Muscle layer of colon (tissue), 2 donors: ENCODE results near the gene ARHGAP24.
A peak's percentile ranks its signal among the peaks of the same experiment; 100 is the strongest.

Source experiments
- H3K27ac ChIP-seq: one replicate; pipeline ENCODE4 v1.7.0; 2013; ENCODE audit warnings: low read depth, mild to moderate bottlenecking, low read length, moderate library complexity
- H3K27me3 ChIP-seq, 2 donors: one replicate each; pipeline ENCODE4 v1.7.0; 2013; ENCODE audit warnings: low read length in 2 of 2, mild to moderate bottlenecking in 2 of 2; ENCODE audit not compliant: insufficient read depth in 2 of 2, control insufficient read depth in 1 of 2
- H3K36me3 ChIP-seq: one replicate; pipeline ENCODE4 v1.7.0; 2013; ENCODE audit warnings: mild to moderate bottlenecking, low read length; ENCODE audit not compliant: insufficient read depth
- H3K4me1 ChIP-seq: one replicate; pipeline ENCODE4 v1.7.0; 2013; ENCODE audit warnings: mild to moderate bottlenecking, low read length; ENCODE audit not compliant: insufficient read depth
- H3K4me3 ChIP-seq, 2 donors: one replicate each; pipeline ENCODE4 v1.7.0; 2013; ENCODE audit warnings: low read length in 2 of 2, low read depth in 1 of 2, mild to moderate bottlenecking in 1 of 2, moderate library complexity in 1 of 2
- H3K9ac ChIP-seq: one replicate; pipeline ENCODE4 v1.7.0; 2013; ENCODE audit warnings: low read length
- H3K9me3 ChIP-seq: one replicate; pipeline ENCODE4 v1.7.0; 2013; ENCODE audit warnings: mild to moderate bottlenecking, low read length
- donor health status: abdominal sarcoma.
- donor health status: Adenocarcinoma of cecum.

The ARHGAP24 gene

DNA sequence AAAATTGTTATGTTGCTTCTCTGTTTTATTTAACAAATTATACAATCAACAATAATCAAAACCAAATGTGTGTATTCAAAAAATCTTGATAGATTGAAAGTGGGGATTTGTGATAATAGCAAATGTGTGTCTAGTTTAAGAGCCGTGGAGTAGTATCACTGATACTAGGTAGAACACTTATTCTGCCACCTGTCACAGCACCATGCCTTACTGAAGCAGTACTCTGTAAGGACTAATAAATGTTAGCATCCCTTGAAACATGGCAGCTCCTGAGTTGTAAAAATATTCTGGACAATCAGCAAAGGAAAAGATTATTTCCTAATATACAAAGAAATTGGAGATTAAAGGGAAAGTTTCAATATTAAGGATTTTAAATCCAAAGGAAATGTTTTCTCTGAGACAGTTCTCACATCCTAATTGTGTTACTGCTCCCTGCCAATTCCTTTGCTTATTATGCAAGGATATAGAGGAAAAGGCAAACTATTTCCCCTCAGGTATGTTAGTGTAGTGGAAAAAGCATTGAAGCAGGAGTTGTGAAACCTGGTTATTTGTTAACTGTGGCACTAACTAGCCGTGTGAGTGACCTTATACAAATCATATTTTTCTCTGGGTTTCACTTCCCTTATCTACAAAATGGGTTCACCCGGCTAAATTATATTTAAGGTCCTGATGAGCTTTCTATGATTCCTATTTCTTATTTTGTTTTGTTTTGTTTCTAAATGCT, 303.1 kb downstream of the ARHGAP24 start:
- Histone ChIP-seq H3K4me3 (peak overlapping the region in 1 of 2 donors; percentile 41), H3K27ac (no peak overlapping the region), H3K9ac (peak overlapping the region; percentile 5), H3K9me3 (no peaks in the 10 kb centered on the region), H3K27me3 (no peaks in the 10 kb centered on the region), H3K4me1 (peaks cover 12% of the 10 kb centered on the region), H3K36me3 (no peaks in the 10 kb centered on the region)

DNA sequence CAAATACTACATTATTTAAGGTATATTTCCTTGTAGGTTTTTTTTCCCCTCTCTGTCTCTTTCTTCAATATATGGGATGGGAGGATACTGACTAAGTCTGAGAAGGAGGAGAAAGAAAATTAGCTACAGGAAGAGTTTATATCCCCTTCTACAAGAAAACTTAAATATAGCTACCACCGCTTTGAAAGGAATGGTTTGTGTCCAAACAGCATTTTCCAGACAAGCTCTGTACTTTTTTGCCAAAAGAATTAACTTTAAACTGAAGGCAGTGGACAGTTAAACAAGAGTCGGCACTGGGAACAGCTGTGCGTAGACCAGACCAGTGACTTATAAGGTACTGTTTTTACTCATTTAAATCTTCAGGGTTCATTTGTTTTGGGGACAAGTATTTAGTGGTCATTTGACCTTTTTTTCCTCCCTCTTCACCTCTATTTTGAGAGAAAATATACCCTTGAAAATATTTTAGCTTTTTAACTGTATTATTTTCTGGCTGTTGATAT, 303.7 kb downstream of the ARHGAP24 start:
- Histone ChIP-seq H3K36me3 (no peaks in the 10 kb centered on the region), H3K27ac (peak overlapping the region; percentile 38), H3K4me3 (peak overlapping the region; percentile 11 to 41), H3K9ac (peak overlapping the region; percentile 5), H3K9me3 (no peaks in the 10 kb centered on the region), H3K4me1 (peaks cover 12% of the 10 kb centered on the region), H3K27me3 (no peaks in the 10 kb centered on the region)

DNA sequence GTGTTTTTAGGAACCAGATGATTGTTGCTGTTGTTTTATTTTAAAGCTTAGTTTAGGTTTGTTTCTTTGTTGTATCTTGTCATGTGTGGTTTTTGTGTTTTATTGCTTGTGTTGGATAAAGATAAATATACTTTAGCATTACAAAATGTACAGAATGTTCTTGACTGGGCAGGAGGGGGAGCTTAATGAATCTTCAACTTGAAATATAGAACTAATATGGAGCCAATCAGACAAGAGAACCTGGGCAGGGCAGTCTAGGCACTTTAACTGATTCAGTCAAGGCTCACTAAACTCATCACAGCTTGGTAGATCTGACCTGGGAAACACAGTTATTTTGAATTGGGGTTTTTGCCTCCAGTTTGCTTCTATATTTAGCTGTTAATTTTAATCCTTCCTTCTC, 304.2 kb downstream of the ARHGAP24 start:
- Histone ChIP-seq H3K9me3 (no peaks in the 10 kb centered on the region), H3K27me3 (no peaks in the 10 kb centered on the region), H3K4me1 (peaks cover 12% of the 10 kb centered on the region), H3K27ac (peak overlapping the region; percentile 54), H3K4me3 (peak overlapping the region; percentile 11 to 41), H3K36me3 (no peaks in the 10 kb centered on the region), H3K9ac (peak overlapping the region; percentile 5)

DNA sequence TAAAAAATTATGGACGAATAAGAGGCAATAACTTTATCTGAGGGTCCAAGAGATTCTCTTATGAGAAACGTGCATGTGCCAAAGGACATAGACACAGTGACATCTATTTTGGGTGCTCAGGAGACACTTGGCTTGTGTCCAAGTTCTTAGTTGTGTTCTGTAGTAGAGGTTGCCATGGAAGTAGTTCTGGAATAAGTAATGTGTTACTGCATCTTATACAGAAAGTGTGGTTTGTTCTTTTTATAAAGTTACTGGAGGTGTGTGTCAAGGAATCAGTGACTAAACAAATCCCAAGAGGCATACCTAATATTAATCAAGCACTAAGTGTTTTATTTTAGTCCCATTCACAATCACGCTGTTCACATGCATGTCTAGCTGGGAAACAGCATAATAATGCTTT, 305.7 kb downstream of the ARHGAP24 start:
- Histone ChIP-seq H3K27me3 (no peaks in the 10 kb centered on the region), H3K27ac (no peak overlapping the region), H3K4me3 (peak overlapping the region in 1 of 2 donors; percentile 26), H3K9me3 (no peaks in the 10 kb centered on the region), H3K4me1 (peaks cover 12% of the 10 kb centered on the region), H3K36me3 (no peaks in the 10 kb centered on the region), H3K9ac (no peak overlapping the region)

DNA sequence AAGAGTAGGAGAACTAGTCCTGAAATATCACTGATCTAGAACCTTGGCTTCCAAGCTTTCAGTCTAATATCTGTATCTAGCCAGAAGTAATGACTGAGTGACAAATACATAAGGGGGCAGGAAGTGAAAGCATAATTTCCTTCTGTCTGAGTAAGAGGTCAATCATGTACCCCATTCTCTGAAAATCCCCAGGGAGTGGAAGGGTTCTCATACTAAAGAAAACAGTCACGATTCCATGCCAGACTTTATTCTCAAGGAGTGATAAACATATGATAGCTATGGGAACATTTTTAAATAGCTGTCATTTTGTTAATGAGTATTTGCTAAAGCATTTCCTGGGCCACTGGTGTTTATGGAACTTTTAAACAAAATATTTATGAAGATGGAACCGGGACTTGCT, 308.5 kb downstream of the ARHGAP24 start:
- Histone ChIP-seq H3K9me3 (no peaks in the 10 kb centered on the region), H3K4me1 (peaks cover 11% of the 10 kb centered on the region), H3K36me3 (no peaks in the 10 kb centered on the region), H3K9ac (no peak overlapping the region), H3K27me3 (no peaks in the 10 kb centered on the region), H3K4me3 (no peak overlapping the region), H3K27ac (no peak overlapping the region)

DNA sequence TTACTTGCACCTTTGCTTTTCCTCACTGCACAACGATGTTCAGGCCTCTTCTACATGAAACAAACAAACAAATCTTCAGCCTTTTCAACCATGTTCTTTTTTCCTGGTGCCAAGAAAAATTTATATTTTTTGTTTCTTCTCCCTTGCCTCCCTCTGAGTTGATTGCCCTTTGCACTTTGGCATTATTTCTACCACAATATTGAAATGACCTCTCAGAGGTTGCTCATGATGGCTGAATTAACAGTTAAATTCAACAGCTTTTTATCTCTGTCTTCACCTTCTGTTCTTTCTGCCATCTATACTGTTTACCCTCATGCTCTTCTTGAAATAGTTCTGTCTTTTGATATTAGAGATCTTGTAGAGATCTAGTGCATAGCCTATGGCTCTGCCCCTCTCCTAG, 308.9 kb downstream of the ARHGAP24 start:
- Histone ChIP-seq H3K27me3 (no peaks in the 10 kb centered on the region), H3K36me3 (no peaks in the 10 kb centered on the region), H3K9me3 (no peaks in the 10 kb centered on the region), H3K4me3 (no peak overlapping the region), H3K9ac (no peak overlapping the region), H3K4me1 (peaks cover 11% of the 10 kb centered on the region), H3K27ac (no peak overlapping the region)

DNA sequence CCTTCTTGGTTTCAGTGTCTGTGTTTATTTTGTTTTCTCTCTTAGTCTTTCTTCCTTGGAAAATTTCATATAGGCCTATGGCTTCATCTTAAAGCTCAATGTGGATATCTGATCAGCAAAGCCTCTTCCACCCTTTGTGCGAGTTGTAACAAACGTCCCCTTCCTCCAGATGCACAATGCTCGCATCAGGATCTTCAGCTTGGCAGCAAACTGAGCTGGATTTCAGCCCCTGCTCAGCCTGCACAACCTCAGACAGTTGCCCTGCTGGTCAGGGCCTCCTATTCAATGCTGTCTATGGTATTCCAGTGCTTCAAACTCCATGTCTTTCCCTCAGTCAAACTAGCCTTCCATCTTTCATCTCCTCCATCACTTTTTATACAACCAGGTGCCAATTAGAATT, 309.4 kb downstream of the ARHGAP24 start:
- no peak overlapping the region for H3K27ac ChIP-seq
- no peaks in the 10 kb centered on the region for H3K9me3 ChIP-seq
- H3K4me3 ChIP-seq = no peak overlapping the region
- peaks cover 11% of the 10 kb centered on the region for H3K4me1 ChIP-seq
- H3K27me3 ChIP-seq = no peaks in the 10 kb centered on the region
- no peaks in the 10 kb centered on the region for H3K36me3 ChIP-seq
- no peak overlapping the region for H3K9ac ChIP-seq

DNA sequence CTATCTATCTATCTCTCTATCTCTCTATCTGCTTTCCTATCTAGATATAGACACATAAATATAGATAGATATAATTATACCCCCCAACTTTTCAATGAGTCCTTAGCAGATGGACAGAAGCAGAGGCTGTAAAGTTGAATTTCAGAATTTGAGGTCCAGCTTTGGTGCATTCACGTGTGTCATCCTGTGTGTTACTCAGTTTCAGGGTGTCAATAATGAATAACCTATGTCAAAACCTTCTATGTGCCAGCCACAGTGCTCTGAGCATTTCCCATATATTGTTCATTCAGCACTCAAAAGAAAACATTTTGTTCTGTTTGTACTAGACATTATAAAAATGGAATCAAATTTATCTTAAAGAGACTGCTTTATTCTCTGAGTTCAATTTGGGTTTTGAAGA, 310.0 kb downstream of the ARHGAP24 start:
- Histone ChIP-seq H3K27ac (no peak overlapping the region), H3K9me3 (no peaks in the 10 kb centered on the region), H3K36me3 (no peaks in the 10 kb centered on the region), H3K4me3 (no peak overlapping the region), H3K9ac (no peak overlapping the region), H3K4me1 (peaks cover 13% of the 10 kb centered on the region), H3K27me3 (no peaks in the 10 kb centered on the region)

DNA sequence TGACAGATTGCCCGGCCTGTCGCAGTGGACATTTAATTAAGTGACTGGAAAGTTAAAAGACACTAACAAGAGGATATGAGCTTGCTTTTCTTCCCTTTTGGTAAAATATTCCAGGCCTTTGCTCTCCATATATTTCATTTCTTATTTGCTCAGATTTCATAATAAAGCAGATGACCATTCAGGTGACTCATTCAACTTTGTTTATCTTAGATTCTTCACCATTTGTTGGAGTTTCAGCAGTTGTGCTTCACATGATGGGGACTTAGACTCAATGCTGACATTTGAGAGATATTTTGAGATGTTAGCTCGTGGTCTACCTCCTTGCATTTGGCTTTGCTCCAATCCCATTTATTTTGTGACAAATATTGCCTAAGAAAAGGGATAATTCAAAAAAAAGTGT, 312.2 kb downstream of the ARHGAP24 start:
- no peaks in the 10 kb centered on the region for H3K9me3 ChIP-seq
- H3K4me1 ChIP-seq = peaks cover 24% of the 10 kb centered on the region
- no peaks in the 10 kb centered on the region for H3K36me3 ChIP-seq
- no peak overlapping the region for H3K9ac ChIP-seq
- no peak overlapping the region for H3K27ac ChIP-seq
- no peaks in the 10 kb centered on the region for H3K27me3 ChIP-seq
- no peak overlapping the region for H3K4me3 ChIP-seq

DNA sequence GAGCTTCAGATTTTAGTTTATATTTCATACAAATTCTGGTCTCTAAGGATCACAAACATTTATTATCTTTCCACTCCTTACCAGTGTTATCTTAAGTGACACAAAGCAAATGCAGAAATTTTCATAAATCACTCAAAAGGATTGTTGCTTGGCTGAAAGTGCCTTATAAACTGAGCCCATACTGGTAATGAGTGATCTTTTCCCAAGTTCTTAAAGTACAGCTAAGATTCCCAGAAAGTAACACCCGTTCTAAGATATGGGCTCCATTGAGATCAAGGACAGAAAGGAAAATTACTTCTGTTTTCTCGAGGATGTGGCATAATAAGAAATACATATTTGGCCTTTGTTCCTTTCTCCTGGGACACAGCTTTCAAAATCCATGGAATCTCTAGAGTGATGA, 313.7 kb downstream of the ARHGAP24 start:
- H3K4me3 ChIP-seq = no peak overlapping the region
- H3K36me3 ChIP-seq = no peaks in the 10 kb centered on the region
- H3K27ac ChIP-seq = no peak overlapping the region
- no peaks in the 10 kb centered on the region for H3K27me3 ChIP-seq
- no peaks in the 10 kb centered on the region for H3K9me3 ChIP-seq
- peaks cover 37% of the 10 kb centered on the region for H3K4me1 ChIP-seq
- H3K9ac ChIP-seq = no peak overlapping the region

DNA sequence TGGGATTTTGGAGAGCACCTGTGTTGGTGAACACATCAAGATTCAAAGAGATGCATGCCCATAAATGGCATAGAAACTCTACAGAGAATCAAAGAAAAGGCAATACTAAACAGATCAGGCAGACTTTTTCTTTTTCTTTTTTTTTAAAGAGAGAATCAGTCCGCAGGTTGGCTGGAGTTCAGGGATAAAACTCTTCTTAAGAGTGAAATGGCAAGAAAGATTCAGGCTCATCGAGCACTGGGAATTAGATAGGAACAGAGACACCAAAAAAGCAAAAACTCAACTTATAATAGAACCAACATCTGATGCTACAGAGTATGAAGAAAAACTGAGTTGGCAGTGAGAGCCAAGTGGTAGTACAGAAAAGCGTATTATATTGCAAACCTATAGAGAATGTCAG, 314.3 kb downstream of the ARHGAP24 start:
- H3K4me1 ChIP-seq = peaks cover 37% of the 10 kb centered on the region
- no peak overlapping the region for H3K27ac ChIP-seq
- no peaks in the 10 kb centered on the region for H3K27me3 ChIP-seq
- no peaks in the 10 kb centered on the region for H3K36me3 ChIP-seq
- no peak overlapping the region for H3K9ac ChIP-seq
- no peaks in the 10 kb centered on the region for H3K9me3 ChIP-seq
- no peak overlapping the region for H3K4me3 ChIP-seq

DNA sequence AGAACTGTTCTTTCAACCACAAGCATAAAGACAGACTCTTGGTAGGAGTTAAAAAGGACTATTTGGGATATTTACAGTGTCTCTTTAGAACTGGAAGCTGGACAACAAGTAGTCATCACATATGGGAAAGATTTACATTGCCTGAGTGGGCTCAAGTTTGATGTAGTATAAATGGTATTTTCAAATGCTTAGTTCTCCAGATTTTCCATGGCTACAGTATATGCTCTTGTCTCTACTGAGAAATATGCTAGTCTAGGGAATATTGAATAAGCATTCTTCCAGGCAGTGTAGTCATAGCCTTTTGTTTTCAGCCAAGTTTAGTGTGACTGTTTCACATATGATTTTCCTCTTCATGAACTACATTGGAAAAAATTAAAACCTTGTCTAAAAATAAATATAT, 315.6 kb downstream of the ARHGAP24 start:
- Histone ChIP-seq H3K27ac (no peak overlapping the region), H3K27me3 (no peaks in the 10 kb centered on the region), H3K9me3 (no peaks in the 10 kb centered on the region), H3K4me3 (no peak overlapping the region), H3K36me3 (no peaks in the 10 kb centered on the region), H3K9ac (no peak overlapping the region), H3K4me1 (peaks cover 37% of the 10 kb centered on the region)
